GM23338 (cell line): ENCODE data around the gene AKR1C8. TPM values are rescaled to one million over a fixed set of nuclear protein-coding genes. Genes with fewer than 3 reads are reported as not detected.

Source experiments
- ATAC-seq: fragments of 200-7000 bp; cut with Tn5 transposase; 3 replicates; pipeline ENCODE4 v1.9.1; 2020
- DNase-seq: peaks from one replicate; pipeline ENCODE4 v3.0.0-alpha.2; 2015; ENCODE audit warnings: low spot score
- H2AFZ ChIP-seq: fragments of 200-600 bp; sonication (generic); 2 replicates; pipeline ENCODE4 v1.8.0; 2016; ENCODE audit warnings: antibody characterized with exemption, mild to moderate bottlenecking, moderate library complexity
- H3F3A ChIP-seq: fragments of 200-600 bp; sonication (generic); replicated peaks from 2 replicates; pipeline ENCODE4 v1.8.0; 2017; ENCODE audit warnings: antibody characterized with exemption, mixed run types, low read depth
- H3K27ac ChIP-seq: fragments of 200-600 bp; sonication (generic); 2 replicates; pipeline ENCODE4 v1.6.1; 2016; ENCODE audit warnings: low read depth
- H3K27me3 ChIP-seq: fragments of 200-600 bp; sonication (generic); 2 replicates; pipeline ENCODE4 v1.8.0; 2016; ENCODE audit warnings: mild to moderate bottlenecking, mixed run types, moderate library complexity; ENCODE audit not compliant: insufficient read depth
- H3K36me3 ChIP-seq: fragments of 200-600 bp; sonication (generic); 2 replicates; pipeline ENCODE4 v1.8.0; 2016; ENCODE audit warnings: mild to moderate bottlenecking; ENCODE audit not compliant: insufficient read depth
- H3K4me1 ChIP-seq: fragments of 200-600 bp; sonication (generic); 2 replicates; pipeline ENCODE4 v1.8.0; 2016; ENCODE audit warnings: mild to moderate bottlenecking, moderate library complexity; ENCODE audit not compliant: insufficient read depth
- H3K4me2 ChIP-seq: fragments of 200-600 bp; sonication (generic); 2 replicates; pipeline ENCODE4 v1.7.1; 2017; ENCODE audit warnings: mixed run types
- H3K4me3 ChIP-seq: fragments of 200-600 bp; sonication (generic); 2 replicates; pipeline ENCODE4 v1.6.1; 2016; ENCODE audit warnings: mixed run types
- H3K79me2 ChIP-seq: fragments of 200-600 bp; sonication (generic); replicated peaks from 2 replicates; pipeline ENCODE4 v1.8.0; 2017; ENCODE audit warnings: mild to moderate bottlenecking; ENCODE audit not compliant: insufficient read depth
- H3K9me2 ChIP-seq: fragments of 200-600 bp; sonication (generic); 2 replicates; pipeline ENCODE4 v1.8.0; 2017; ENCODE audit not compliant: insufficient read depth
- H4K20me1 ChIP-seq: fragments of 200-600 bp; sonication (generic); replicated peaks from 2 replicates; pipeline ENCODE4 v1.8.0; 2017; ENCODE audit warnings: mild to moderate bottlenecking; ENCODE audit not compliant: insufficient read depth
- H3K27ac Mint-ChIP-seq: 2 replicates; pipeline ENCODE4 v1.8.0; 2020; ENCODE audit warnings: inconsistent platforms, mild to moderate bottlenecking, moderate library complexity, mixed read lengths
- H3K27me3 Mint-ChIP-seq: 3 replicates; pipeline ENCODE4 v1.8.0; 2022; ENCODE audit warnings: low read depth, mild to moderate bottlenecking, moderate library complexity, mixed read lengths, inconsistent platforms; ENCODE audit not compliant: insufficient read depth, poor library complexity
- H3K36me3 Mint-ChIP-seq: 3 replicates; pipeline ENCODE4 v1.8.0; 2021; ENCODE audit warnings: low read depth, mild to moderate bottlenecking, inconsistent platforms, moderate library complexity, mixed read lengths
- H3K4me1 Mint-ChIP-seq: 3 replicates; pipeline ENCODE4 v1.8.0; 2020; ENCODE audit warnings: mild to moderate bottlenecking, inconsistent platforms, mixed read lengths
- H3K4me3 Mint-ChIP-seq: 3 replicates; pipeline ENCODE4 v1.8.0; 2021; ENCODE audit warnings: moderate library complexity, mild to moderate bottlenecking, inconsistent platforms, mixed read lengths
- H3K9me3 Mint-ChIP-seq: 3 replicates; pipeline ENCODE4 v1.8.0; 2020; ENCODE audit warnings: moderate library complexity, mild to moderate bottlenecking, inconsistent platforms, mixed read lengths
- CREB1 ChIP-seq: fragments of 250-450 bp; sonication (Bioruptor Pico); IDR thresholded peaks from 2 replicates; pipeline ENCODE4 v1.5.0; 2020; ENCODE audit warnings: low read depth, mild to moderate bottlenecking, moderate library complexity
- CTCF ChIP-seq, 2 experiments: fragments of 200-600 bp in 1 of 2; sonication (generic) in 1 of 2; conservative IDR thresholded peaks; 2 replicates each; pipeline versions ENCODE4 v1.5.1 to v1.6.1; 2016 to 2017; ENCODE audit warnings: antibody characterized with exemption in 2 of 2, low read depth in 2 of 2, mild to moderate bottlenecking in 2 of 2, moderate library complexity in 1 of 2
- EZH2 ChIP-seq: fragments of 200-600 bp; sonication (generic); IDR thresholded peaks from one replicate; pipeline ENCODE4 v1.8.0; 2017; ENCODE audit warnings: antibody characterized with exemption, mild to moderate bottlenecking, low read depth; ENCODE audit not compliant: unreplicated experiment
- EZH2phosphoT487 ChIP-seq: fragments of 200-600 bp; sonication (generic); IDR thresholded peaks from one replicate; pipeline ENCODE4 v1.8.1; 2018; ENCODE audit warnings: antibody characterized with exemption; ENCODE audit not compliant: unreplicated experiment
- JUNB ChIP-seq: IDR thresholded peaks from one replicate; pipeline ENCODE4 v1.6.1; 2016; ENCODE audit warnings: antibody characterized with exemption; ENCODE audit not compliant: unreplicated experiment
- NANOG ChIP-seq: IDR thresholded peaks from 2 replicates; pipeline ENCODE4 v1.6.1; 2016; ENCODE audit warnings: antibody characterized with exemption, borderline replicate concordance
- POLR2AphosphoS5 ChIP-seq: IDR thresholded peaks from 2 replicates; pipeline ENCODE4 v1.6.1; 2016; ENCODE audit warnings: antibody characterized with exemption, low read depth
- STAT1 ChIP-seq: IDR thresholded peaks from one replicate; pipeline ENCODE4 v1.6.1; 2016; ENCODE audit warnings: antibody characterized with exemption; ENCODE audit not compliant: unreplicated experiment
- ZNF114 ChIP-seq: fragments of 250-450 bp; sonication (Bioruptor Pico); IDR thresholded peaks from 2 replicates; pipeline ENCODE4 v1.5.0; 2020; ENCODE audit warnings: mild to moderate bottlenecking, moderate library complexity
- ZNF331 ChIP-seq: fragments of 250-450 bp; sonication (Bioruptor Pico); IDR thresholded peaks from 2 replicates; pipeline ENCODE4 v1.5.0; 2020; ENCODE audit warnings: low read depth, mild to moderate bottlenecking, moderate library complexity
- ZNF462 ChIP-seq: fragments of 250-450 bp; sonication (Bioruptor Pico); IDR thresholded peaks from 2 replicates; pipeline ENCODE4 v1.5.0; 2020; ENCODE audit warnings: mild to moderate bottlenecking, moderate library complexity
- polyA plus RNA-seq: library from polyadenylated mRNA; unstranded; fragments of >200 nt; fragmentation: Nextera tagmentation; extraction: Ambion mirVana; gene quantifications from 2 replicates; pipeline ENCODE4 v1.2.1, GENCODE V29; 2016
- total RNA-seq: library from RNA; depleted of rRNA; stranded (reverse); fragments of >200 nt; shearing (Covaris generic); gene quantifications from 2 replicates; pipeline ENCODE4 v1.2.3, GENCODE V29; 2014
- TF ChIP-seq, protein P1 (sequence below): IDR thresholded peaks from 2 replicates; pipeline ENCODE4 v1.6.1; 2016; ENCODE audit warnings: antibody characterized with exemption
- TF ChIP-seq, protein P2 (sequence below): IDR thresholded peaks from one replicate; pipeline ENCODE4 v1.6.1; 2018; ENCODE audit warnings: antibody characterized with exemption; ENCODE audit not compliant: unreplicated experiment

Gene AKR1C8
- total and polyA plus RNA-seq, 2 experiments from 2014 or later: not detected

GRCh38 chr10:5229019-5229418 lies 44.1 kb upstream of the AKR1C8 start:
- H3K27ac Mint-ChIP-seq: no peak overlapping the region
- no peak for TF ChIP-seq ZNF462 (CRISPR knock-in tag)
- TF ChIP-seq NANOG: no peak
- no peak for TF ChIP-seq JUNB
- TF ChIP-seq POLR2AphosphoS5: no peak
- no peak for TF ChIP-seq CTCF (conservative IDR thresholded peaks at IDR 0.05; ENCODE audit: low read depth in 2 of 2)
- TF ChIP-seq, protein P1, sequence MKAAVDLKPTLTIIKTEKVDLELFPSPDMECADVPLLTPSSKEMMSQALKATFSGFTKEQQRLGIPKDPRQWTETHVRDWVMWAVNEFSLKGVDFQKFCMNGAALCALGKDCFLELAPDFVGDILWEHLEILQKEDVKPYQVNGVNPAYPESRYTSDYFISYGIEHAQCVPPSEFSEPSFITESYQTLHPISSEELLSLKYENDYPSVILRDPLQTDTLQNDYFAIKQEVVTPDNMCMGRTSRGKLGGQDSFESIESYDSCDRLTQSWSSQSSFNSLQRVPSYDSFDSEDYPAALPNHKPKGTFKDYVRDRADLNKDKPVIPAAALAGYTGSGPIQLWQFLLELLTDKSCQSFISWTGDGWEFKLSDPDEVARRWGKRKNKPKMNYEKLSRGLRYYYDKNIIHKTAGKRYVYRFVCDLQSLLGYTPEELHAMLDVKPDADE: no peak
- TF ChIP-seq ZNF331 (CRISPR knock-in tag): no peak
- no peak for TF ChIP-seq EZH2
- no peak for TF ChIP-seq STAT1
- no peak for TF ChIP-seq EZH2phosphoT487
- TF ChIP-seq, protein P2, sequence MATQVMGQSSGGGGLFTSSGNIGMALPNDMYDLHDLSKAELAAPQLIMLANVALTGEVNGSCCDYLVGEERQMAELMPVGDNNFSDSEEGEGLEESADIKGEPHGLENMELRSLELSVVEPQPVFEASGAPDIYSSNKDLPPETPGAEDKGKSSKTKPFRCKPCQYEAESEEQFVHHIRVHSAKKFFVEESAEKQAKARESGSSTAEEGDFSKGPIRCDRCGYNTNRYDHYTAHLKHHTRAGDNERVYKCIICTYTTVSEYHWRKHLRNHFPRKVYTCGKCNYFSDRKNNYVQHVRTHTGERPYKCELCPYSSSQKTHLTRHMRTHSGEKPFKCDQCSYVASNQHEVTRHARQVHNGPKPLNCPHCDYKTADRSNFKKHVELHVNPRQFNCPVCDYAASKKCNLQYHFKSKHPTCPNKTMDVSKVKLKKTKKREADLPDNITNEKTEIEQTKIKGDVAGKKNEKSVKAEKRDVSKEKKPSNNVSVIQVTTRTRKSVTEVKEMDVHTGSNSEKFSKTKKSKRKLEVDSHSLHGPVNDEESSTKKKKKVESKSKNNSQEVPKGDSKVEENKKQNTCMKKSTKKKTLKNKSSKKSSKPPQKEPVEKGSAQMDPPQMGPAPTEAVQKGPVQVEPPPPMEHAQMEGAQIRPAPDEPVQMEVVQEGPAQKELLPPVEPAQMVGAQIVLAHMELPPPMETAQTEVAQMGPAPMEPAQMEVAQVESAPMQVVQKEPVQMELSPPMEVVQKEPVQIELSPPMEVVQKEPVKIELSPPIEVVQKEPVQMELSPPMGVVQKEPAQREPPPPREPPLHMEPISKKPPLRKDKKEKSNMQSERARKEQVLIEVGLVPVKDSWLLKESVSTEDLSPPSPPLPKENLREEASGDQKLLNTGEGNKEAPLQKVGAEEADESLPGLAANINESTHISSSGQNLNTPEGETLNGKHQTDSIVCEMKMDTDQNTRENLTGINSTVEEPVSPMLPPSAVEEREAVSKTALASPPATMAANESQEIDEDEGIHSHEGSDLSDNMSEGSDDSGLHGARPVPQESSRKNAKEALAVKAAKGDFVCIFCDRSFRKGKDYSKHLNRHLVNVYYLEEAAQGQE: no peak
- TF ChIP-seq ZNF114: no peak
- TF ChIP-seq CREB1: no peak

More at GRCh38 chr10:5229019-5229418, 44.1 kb upstream of the AKR1C8 start:
- Mint-ChIP-seq H3K36me3 (no peaks in the 10 kb centered on the region), H3K4me1 (no peaks in the 10 kb centered on the region), H3K9me3 (peaks cover 15% of the 10 kb centered on the region), H3K27me3 (peaks cover 1% of the 10 kb centered on the region), H3K4me3 (no peak overlapping the region)
- H3K27ac ChIP-seq: no peak overlapping the region
- H3K36me3 ChIP-seq: no peaks in the 10 kb centered on the region
- no peaks in the 10 kb centered on the region for H3K4me1 ChIP-seq
- no peak overlapping the region for H2AFZ ChIP-seq
- H3K9me2 ChIP-seq: 0 out of 2 replicates have a peak, but pooled peaks cover 6% of the 10 kb centered on the region
- H3K79me2 ChIP-seq: no peaks in the 10 kb centered on the region
- DNase-seq: no peak
- H3F3A ChIP-seq: no peaks in the 10 kb centered on the region
- no peak overlapping the region for H3K4me2 ChIP-seq
- no peaks in the 10 kb centered on the region for H3K27me3 ChIP-seq
- no peak overlapping the region for H3K4me3 ChIP-seq
- H4K20me1 ChIP-seq: no peaks in the 10 kb centered on the region
- no peak for ATAC-seq
